Astrocyte (in vitro differentiated cells and primary cell): ENCODE data around the gene SUOX. TPM values are rescaled to one million over a fixed set of nuclear protein-coding genes. Genes with fewer than 3 reads are reported as not detected.

Source experiments
- DNase-seq: peaks from one replicate; pipeline ENCODE4 v3.0.0-alpha.2; 2010; ENCODE audit warnings: low read depth
- FAIRE-seq: peaks from 2 replicates; lab custom pipeline; 2011; peaks lifted over from hg19 to GRCh38; lab: Jason Lieb, UNC
- H2AFZ ChIP-seq: 2 replicates; pipeline ENCODE4 v1.6.0; 2012; ENCODE audit warnings: low read depth, low read length, inconsistent platforms
- H3K27ac ChIP-seq: 2 replicates; pipeline ENCODE4 v1.5.1; 2011; ENCODE audit warnings: low read depth, low read length, inconsistent platforms
- H3K27me3 ChIP-seq: 2 replicates; pipeline ENCODE4 v1.6.0; 2011; ENCODE audit warnings: low read length, inconsistent platforms; ENCODE audit not compliant: insufficient read depth
- H3K36me3 ChIP-seq: 2 replicates; pipeline ENCODE4 v1.5.1; 2011; ENCODE audit warnings: low read length, inconsistent platforms; ENCODE audit not compliant: insufficient read depth
- H3K4me1 ChIP-seq: 2 replicates; pipeline ENCODE4 v1.5.1; 2011; ENCODE audit warnings: low read length, inconsistent platforms; ENCODE audit not compliant: insufficient read depth
- H3K4me2 ChIP-seq: 2 replicates; pipeline ENCODE4 v1.6.0; 2012; ENCODE audit warnings: low read length, inconsistent platforms
- H3K4me3 ChIP-seq: 2 replicates; pipeline ENCODE4 v1.5.1; 2011; ENCODE audit warnings: low read depth, mild to moderate bottlenecking, low read length, inconsistent platforms; ENCODE audit not compliant: insufficient read depth
- H3K79me2 ChIP-seq: 2 replicates; pipeline ENCODE4 v1.6.0; 2012; ENCODE audit warnings: mild to moderate bottlenecking, low read length, inconsistent platforms; ENCODE audit not compliant: insufficient read depth
- H3K9ac ChIP-seq: 2 replicates; pipeline ENCODE4 v1.6.0; 2012; ENCODE audit warnings: mild to moderate bottlenecking, low read length, inconsistent platforms
- H3K9me3 ChIP-seq: 2 replicates; pipeline ENCODE4 v1.5.1; 2012; ENCODE audit warnings: low read depth, mild to moderate bottlenecking, low read length, inconsistent platforms; ENCODE audit not compliant: insufficient read depth
- H4K20me1 ChIP-seq: 2 replicates; pipeline ENCODE4 v1.6.0; 2012; ENCODE audit warnings: low read length, inconsistent platforms; ENCODE audit not compliant: insufficient read depth
- H3K27ac Mint-ChIP-seq: one replicate; pipeline ENCODE4 v1.8.0; 2021; ENCODE audit warnings: mild to moderate bottlenecking, mixed read lengths; ENCODE audit not compliant: unreplicated experiment
- H3K27me3 Mint-ChIP-seq: one replicate; pipeline ENCODE4 v1.8.0; 2021; ENCODE audit warnings: low read depth, mixed read lengths; ENCODE audit not compliant: unreplicated experiment
- H3K36me3 Mint-ChIP-seq: one replicate; pipeline ENCODE4 v1.8.0; 2021; ENCODE audit warnings: low read depth, mixed read lengths; ENCODE audit not compliant: unreplicated experiment
- H3K4me1 Mint-ChIP-seq: one replicate; pipeline ENCODE4 v1.8.0; 2021; ENCODE audit warnings: low read depth, mixed read lengths; ENCODE audit not compliant: unreplicated experiment
- H3K4me3 Mint-ChIP-seq: one replicate; pipeline ENCODE4 v1.8.0; 2021; ENCODE audit warnings: mild to moderate bottlenecking, moderate library complexity, mixed read lengths; ENCODE audit not compliant: unreplicated experiment
- H3K9me3 Mint-ChIP-seq: one replicate; pipeline ENCODE4 v1.8.0; 2021; ENCODE audit warnings: mild to moderate bottlenecking, mixed read lengths; ENCODE audit not compliant: unreplicated experiment
- EZH2 ChIP-seq: IDR thresholded peaks from 2 replicates; pipeline ENCODE4 v1.6.1; 2012; ENCODE audit warnings: mild to moderate bottlenecking, low read length, inconsistent platforms; ENCODE audit not compliant: insufficient read depth
- total RNA-seq: library from RNA; stranded (reverse); gene quantifications from 2 replicates; pipeline ENCODE4 v1.2.1, GENCODE V29; 2021
- TF ChIP-seq, protein P1 (sequence below): IDR thresholded peaks from 2 replicates; pipeline ENCODE4 v1.5.1; 2011; ENCODE audit warnings: low read depth, mild to moderate bottlenecking, inconsistent platforms, low read length, moderate library complexity; ENCODE audit not compliant: insufficient read depth

The SUOX gene
- total RNA-seq, 1 donor from 2014 or later = 14.3 TPM

DNA sequence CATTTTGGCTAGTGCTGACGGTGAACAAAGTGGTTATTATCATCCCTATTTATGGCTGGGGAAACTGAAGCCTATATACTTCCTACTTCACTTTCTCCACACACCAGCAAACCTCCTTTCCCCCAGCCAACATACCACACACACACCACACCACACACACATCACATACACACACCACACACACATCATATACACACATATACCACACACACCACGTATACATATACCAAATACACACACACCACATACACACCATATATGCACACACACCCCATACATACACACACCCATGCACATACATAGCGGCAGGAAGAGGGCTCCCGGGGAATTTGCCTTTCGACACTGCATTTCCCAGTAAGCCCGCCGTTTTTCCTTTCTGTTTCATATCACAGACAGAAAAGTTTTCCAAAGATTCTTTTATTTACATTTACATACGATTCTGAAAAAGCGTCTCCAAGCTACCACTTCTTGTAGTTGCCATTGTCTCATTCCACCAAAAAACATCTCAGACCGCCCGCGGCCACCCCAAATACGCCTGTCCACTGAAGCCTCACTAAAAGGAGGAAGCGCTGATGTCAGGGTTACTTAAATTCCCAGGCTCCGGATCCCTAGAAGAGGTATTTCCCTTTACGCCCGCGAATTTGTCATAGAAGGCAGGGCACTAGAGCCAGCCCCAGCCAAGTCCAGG, 24.0 kb upstream of the SUOX start:
- Histone ChIP-seq H3K36me3 (no peaks in the 10 kb centered on the region), H3K4me1 (peaks cover 12% of the 10 kb centered on the region), H2AFZ (peak overlapping the region; percentile 70), H3K9ac (peak overlapping the region; percentile 93), H3K4me2 (peak overlapping the region; percentile 98), H3K27ac (peak overlapping the region; percentile 93), H3K9me3 (no peaks in the 10 kb centered on the region), H3K4me3 (peak overlapping the region; percentile 74), H3K27me3 (no peaks in the 10 kb centered on the region), H4K20me1 (peaks cover 28% of the 10 kb centered on the region), H3K79me2 (peaks cover 50% of the 10 kb centered on the region)
- TF ChIP-seq, protein P1, sequence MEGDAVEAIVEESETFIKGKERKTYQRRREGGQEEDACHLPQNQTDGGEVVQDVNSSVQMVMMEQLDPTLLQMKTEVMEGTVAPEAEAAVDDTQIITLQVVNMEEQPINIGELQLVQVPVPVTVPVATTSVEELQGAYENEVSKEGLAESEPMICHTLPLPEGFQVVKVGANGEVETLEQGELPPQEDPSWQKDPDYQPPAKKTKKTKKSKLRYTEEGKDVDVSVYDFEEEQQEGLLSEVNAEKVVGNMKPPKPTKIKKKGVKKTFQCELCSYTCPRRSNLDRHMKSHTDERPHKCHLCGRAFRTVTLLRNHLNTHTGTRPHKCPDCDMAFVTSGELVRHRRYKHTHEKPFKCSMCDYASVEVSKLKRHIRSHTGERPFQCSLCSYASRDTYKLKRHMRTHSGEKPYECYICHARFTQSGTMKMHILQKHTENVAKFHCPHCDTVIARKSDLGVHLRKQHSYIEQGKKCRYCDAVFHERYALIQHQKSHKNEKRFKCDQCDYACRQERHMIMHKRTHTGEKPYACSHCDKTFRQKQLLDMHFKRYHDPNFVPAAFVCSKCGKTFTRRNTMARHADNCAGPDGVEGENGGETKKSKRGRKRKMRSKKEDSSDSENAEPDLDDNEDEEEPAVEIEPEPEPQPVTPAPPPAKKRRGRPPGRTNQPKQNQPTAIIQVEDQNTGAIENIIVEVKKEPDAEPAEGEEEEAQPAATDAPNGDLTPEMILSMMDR = no peak
- TF ChIP-seq EZH2 = no peak
- peaks cover 2% of the 10 kb centered on the region for H3K36me3 Mint-ChIP-seq
- no peak overlapping the region for H3K4me3 Mint-ChIP-seq
- H3K9me3 Mint-ChIP-seq = no peaks in the 10 kb centered on the region
- FAIRE-seq (peak; percentile 29), DNase-seq (peak; percentile 60)
- no peaks in the 10 kb centered on the region for H3K27me3 Mint-ChIP-seq
- H3K4me1 Mint-ChIP-seq = peaks cover 17% of the 10 kb centered on the region
- H3K27ac Mint-ChIP-seq = no peak overlapping the region

DNA sequence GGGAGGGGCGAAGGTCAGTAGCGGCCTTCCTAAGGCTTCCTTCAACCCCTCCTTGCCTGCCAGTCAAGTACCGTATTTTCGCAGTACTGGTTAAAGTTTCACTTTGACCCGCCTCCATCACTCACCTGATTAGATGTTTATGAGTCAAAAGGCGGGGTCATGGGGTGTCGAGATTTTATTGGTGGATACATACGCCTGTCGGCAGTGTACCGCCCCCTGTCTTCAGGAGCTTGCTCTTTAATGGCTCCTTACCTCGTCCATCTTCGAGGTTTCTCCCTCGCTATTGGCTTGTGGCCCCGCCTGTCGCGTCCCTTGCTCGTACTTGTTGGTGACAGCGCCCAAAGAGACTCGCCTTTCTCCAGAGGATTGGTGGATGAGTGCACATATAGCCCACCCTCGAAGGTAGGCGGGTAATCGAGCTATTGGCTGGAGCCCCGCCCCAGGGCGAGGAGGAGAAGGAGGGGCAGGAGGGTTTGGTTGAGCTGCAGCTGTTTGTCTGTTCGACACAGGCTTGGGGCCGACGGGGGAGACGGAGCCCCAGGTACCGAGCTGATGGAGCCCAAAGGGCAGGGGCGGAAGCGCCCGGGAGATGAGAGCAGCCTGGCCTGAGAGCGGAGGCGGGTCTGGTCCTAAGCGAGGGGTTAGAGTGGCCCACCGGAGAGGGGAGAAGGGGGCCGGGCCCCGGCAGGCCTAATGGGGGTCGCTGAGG, 23.3 kb upstream of the SUOX start, which contains the start of gene RAB5B:
Gene RAB5B, plus strand, starts transcription at position 480 of the 709 bp plus-strand sequence. CDS start 12,883 bp downstream, outside the sequence.
- peak; percentile 83 for FAIRE-seq
- Histone ChIP-seq H3K27ac (peak within 1 kb of the TSS; percentile 93), H3K36me3 (peaks cover 2% of the 10 kb centered on the region), H3K4me3 (peak within 1 kb of the TSS; percentile 77), H3K9ac (peak within 1 kb of the TSS; percentile 95), H3K9me3 (no peaks in the 10 kb centered on the region), H2AFZ (peak within 1 kb of the TSS; percentile 70), H3K4me2 (peak within 1 kb of the TSS; percentile 98), H4K20me1 (peaks cover 29% of the 10 kb centered on the region), H3K79me2 (peaks cover 46% of the 10 kb centered on the region), H3K27me3 (no peaks in the 10 kb centered on the region), H3K4me1 (peaks cover 12% of the 10 kb centered on the region)
- Mint-ChIP-seq H3K9me3 (no peaks in the 10 kb centered on the region), H3K27me3 (no peaks in the 10 kb centered on the region), H3K4me3 (no peak within 1 kb of the TSS), H3K4me1 (peaks cover 17% of the 10 kb centered on the region), H3K36me3 (peaks cover 5% of the 10 kb centered on the region), H3K27ac (no peak within 1 kb of the TSS)
- DNase-seq = peak; percentile 100
- no peak for TF ChIP-seq EZH2
- TF ChIP-seq, protein P1 = no peak
